NCI-H146 (cell line): ENCODE results near the gene MRPS27.
"Not testable (repeated sequence)": the region's sequence is repeated elsewhere in the genome, so short reads cannot be mapped to it uniquely, and the experiment has no call there.

Source experiments
- DNase-seq: peaks from one replicate; lab custom pipeline; 2025; lab: John Stamatoyannopoulos, UW

Gene MRPS27

GRCh38 chr5:72202331-72202825 is 117.7 kb downstream of the MRPS27 start:
- DNase-seq = no peak

GRCh38 chr5:72199681-72200080 is 120.4 kb downstream of the MRPS27 start:
- no peak for DNase-seq

- no peak for DNase-seq
Measured at GRCh38 chr5:72197393-72197792, 122.6 kb downstream of the MRPS27 start.

GRCh38 chr5:72195581-72195980 is 124.5 kb downstream of the MRPS27 start:
- DNase-seq = no peak

GRCh38 chr5:72194846-72195245 is 125.2 kb downstream of the MRPS27 start:
- no peak for DNase-seq

- no peak for DNase-seq
Measured at GRCh38 chr5:72191404-72191803, 128.6 kb downstream of the MRPS27 start.

GRCh38 chr5:72189146-72189545 is 130.9 kb downstream of the MRPS27 start:
- DNase-seq = no peak

GRCh38 chr5:72188166-72188565 is 131.9 kb downstream of the MRPS27 start:
- DNase-seq = no peak

GRCh38 chr5:72187388-72188075 is 132.5 kb downstream of the MRPS27 start:
- no peak for DNase-seq

- DNase-seq = no peak
Measured at GRCh38 chr5:72185496-72186329, 134.3 kb downstream of the MRPS27 start.

- DNase-seq = no peak
Measured at GRCh38 chr5:72184408-72184807, 135.6 kb downstream of the MRPS27 start.

- no peak for DNase-seq
Measured at GRCh38 chr5:72183101-72183520, 136.9 kb downstream of the MRPS27 start.

GRCh38 chr5:72182686-72183085 is 137.4 kb downstream of the MRPS27 start:
- no peak for DNase-seq

GRCh38 chr5:72180925-72181324 is 139.1 kb downstream of the MRPS27 start:
- no peak for DNase-seq

GRCh38 chr5:72179816-72180440 is 140.1 kb downstream of the MRPS27 start:
- DNase-seq = no peak

- DNase-seq = no peak
Measured at GRCh38 chr5:72179028-72179815, 140.8 kb downstream of the MRPS27 start.

- no peak for DNase-seq
Measured at GRCh38 chr5:72177538-72177937, 142.5 kb downstream of the MRPS27 start.

GRCh38 chr5:72172786-72173185 is 147.3 kb downstream of the MRPS27 start:
- peak; percentile 56 for DNase-seq

- DNase-seq = no peak
Measured at GRCh38 chr5:72171667-72172066, 148.4 kb downstream of the MRPS27 start.

- not testable (repeated sequence) for DNase-seq
Measured at GRCh38 chr5:72171181-72171580, 148.9 kb downstream of the MRPS27 start.

- DNase-seq = no peak
Measured at GRCh38 chr5:72170101-72170500, 149.9 kb downstream of the MRPS27 start.
